ENCODE measurements around the gene EIF3I. TPM values are rescaled to one million over a fixed set of nuclear protein-coding genes. Genes with fewer than 3 reads are reported as not detected.

EIF3I gene
- polyA plus RNA-seq, 1 of the 3 experiments (the other 2 are of a cell fraction), result 479 TPM

GRCh38 chr1:32192220-32192948 lies 29.8 kb upstream of the EIF3I start:
- peaks cover 5% of the 10 kb centered on the region; the same call in 1 of the 2 replicates for H4K20me1 ChIP-seq (ENCODE audit: insufficient read depth)
- H3K4me3 ChIP-seq (ENCODE audit: low read depth in 2 of 2, low read length in 1 of 2), result no peak overlapping the region
- no peaks in the 10 kb centered on the region for H3K27me3 ChIP-seq (ENCODE audit: insufficient read depth)
- no peak for DNase-seq
- H3K9me3 ChIP-seq, result no peaks in the 10 kb centered on the region
- no peaks in the 10 kb centered on the region for H3K9me2 ChIP-seq
- H3K9ac ChIP-seq, result no peak overlapping the region
- peaks cover 8% of the 10 kb centered on the region for H3F3A ChIP-seq (replicated peaks; ENCODE audit: insufficient read depth)
- peaks cover 13% of the 10 kb centered on the region; the same call in 1 of the 2 replicates for H3K79me2 ChIP-seq (ENCODE audit: insufficient read depth)
- no peak overlapping the region for H2AFZ ChIP-seq (ENCODE audit: low read depth)
- H3K4me2 ChIP-seq, result no peak overlapping the region
- H3K36me3 ChIP-seq (replicated peaks in 1 of 2; ENCODE audit: control insufficient read depth in 1 of 2, insufficient read depth in 2 of 2, low read length in 1 of 2), result peaks cover 75 to 92% of the 10 kb centered on the region in 2 experiments
- TF ChIP-seq RAD21 (IDR thresholded peaks at IDR 0.05; ENCODE audit: low read length), result no peak
- TF ChIP-seq FOXJ3 (CRISPR knock-in tag; IDR thresholded peaks at IDR 0.05), result no peak
- TF ChIP-seq USF2 (IDR thresholded peaks at IDR 0.05; ENCODE audit: borderline replicate concordance, low read depth, low read length), result no peak
- TF ChIP-seq MAX (IDR thresholded peaks at IDR 0.05; ENCODE audit: low read depth), result no peak
- no peak for TF ChIP-seq ELF1 (IDR thresholded peaks at IDR 0.05)
- no peak for TF ChIP-seq YY1 (IDR thresholded peaks at IDR 0.05; ENCODE audit: low read depth)
- TF ChIP-seq SIN3A (IDR thresholded peaks at IDR 0.05; ENCODE audit: borderline replicate concordance, low read depth, low read length), result no peak
- TF ChIP-seq MEF2A (IDR thresholded peaks at IDR 0.05; ENCODE audit: borderline replicate concordance, low read depth), result no peak
- TF ChIP-seq REST (IDR thresholded peaks at IDR 0.05; ENCODE audit: low read depth, low read length), result no peak
- no peak for TF ChIP-seq FOSL2 (IDR thresholded peaks at IDR 0.05; ENCODE audit: borderline replicate concordance, low read depth)
- TF ChIP-seq NRF1 (IDR thresholded peaks at IDR 0.05; ENCODE audit: low read depth, low read length), result no peak
- no peak for TF ChIP-seq USF1 (IDR thresholded peaks at IDR 0.05; ENCODE audit: borderline replicate concordance, low read depth)
- no peak for TF ChIP-seq GATA2 (CRISPR knock-in tag; IDR thresholded peaks at IDR 0.05)
- no peak for TF ChIP-seq JUND (IDR thresholded peaks at IDR 0.05)
- ChIA-PET POLR2A (interaction anchor here (0.7 kb wide), 1 partner anchor 84 kb away, joined by 3 read pairs; no protein-coding TSS in a partner anchor), CTCF (interaction anchor here (1.5 kb wide), 1 partner anchor 12 kb away, joined by 3 read pairs; no protein-coding TSS in a partner anchor)
- peaks cover 3 to 10% of the 10 kb centered on the region in 2 experiments; a peak in 2 of 4 replicates for H3K4me1 ChIP-seq (ENCODE audit: control insufficient read depth in 1 of 2, insufficient read depth in 2 of 2, low read depth in 1 of 2, low read length in 1 of 2)
- WGBS (ENCODE audit: low lambda C conversion rate), result 87% methylated on average over 8 of the region's 8 CpGs
- H3K27ac ChIP-seq (ENCODE audit: low read depth in 2 of 2, low read length in 1 of 2), result no peak overlapping the region

All from SK-N-SH (cell line).